DMS 273 treated with DMSO at 0.1 percent for 48 hours (cell line): ENCODE data around the gene S100A11.

Experiments used
- DNase-seq: peaks from one replicate; lab custom pipeline; 2025; lab: John Stamatoyannopoulos, UW

Gene S100A11

GRCh38 chr1:151984313-151984956 lies 52.4 kb downstream of the S100A11 start:
- DNase-seq = no peak
